Endothelial cell of umbilical vein (primary cell): Measurements from ENCODE around the gene MPDU1. TPM values are rescaled to one million over a fixed set of nuclear protein-coding genes. Genes with fewer than 3 reads are reported as not detected.

Source experiments
- BruUV-seq: library from RNA; stranded (reverse); fragments of 400-500 nt; replicated peaks from 2 replicates; lab custom pipeline; 2021; lab: Mats Ljungman, UMichigan
- CTCF ChIA-PET: fragments of 300-600, 350-600 bp; sonication (Branson Sonifier 250); formaldehyde crosslinking; loops from one replicate; lab custom pipeline; 2021; ENCODE audit warnings: antibody characterized with exemption, inconsistent platforms; lab: Charles Lee
- POLR2A ChIA-PET: fragments of 300-600, 350-600 bp; sonication (Branson Sonifier 250); formaldehyde crosslinking; loops from one replicate; lab custom pipeline; 2021; ENCODE audit warnings: antibody characterized with exemption, inconsistent platforms; lab: Charles Lee
- DNase-seq: peaks from one replicate; pipeline ENCODE4 v3.0.0-alpha.2; 2011; ENCODE audit warnings: low read depth, low spot score
- FAIRE-seq: peaks from 2 replicates; lab custom pipeline; 2011; peaks lifted over from hg19 to GRCh38; lab: Jason Lieb, UNC
- H2AFZ ChIP-seq: 2 replicates; pipeline ENCODE4 v1.6.0; 2012; ENCODE audit warnings: low read depth, low read length, control low read depth, inconsistent platforms
- H3K27ac ChIP-seq: 2 replicates; pipeline ENCODE4 v1.5.1; 2011; ENCODE audit warnings: low read depth, mild to moderate bottlenecking, control low read depth, low read length, moderate library complexity; ENCODE audit not compliant: insufficient read depth
- H3K27me3 ChIP-seq, 2 experiments: 2 replicates each; pipeline versions ENCODE4 v1.6.0 to v1.6.1; 2011; ENCODE audit warnings: low read length in 2 of 2, mixed read lengths in 1 of 2; ENCODE audit not compliant: control insufficient read depth in 2 of 2, insufficient read depth in 2 of 2
- H3K36me3 ChIP-seq, 2 experiments: 2 replicates in 1 of 2; 3 replicates in 1 of 2; pipeline ENCODE4 v1.5.1; 2011; ENCODE audit warnings: low read length in 2 of 2, mild to moderate bottlenecking in 1 of 2, moderate library complexity in 1 of 2; ENCODE audit not compliant: control insufficient read depth in 2 of 2, insufficient read depth in 2 of 2; ENCODE audit errors: extremely low read depth in 1 of 2
- H3K4me1 ChIP-seq: 3 replicates; pipeline ENCODE4 v1.5.1; 2011; ENCODE audit warnings: mild to moderate bottlenecking, low read length; ENCODE audit not compliant: control insufficient read depth, insufficient read depth; ENCODE audit errors: extremely low read depth
- H3K4me2 ChIP-seq: 2 replicates; pipeline ENCODE4 v1.6.1; 2011; ENCODE audit warnings: low read length, control low read depth, mixed read lengths; ENCODE audit not compliant: insufficient read depth
- H3K4me3 ChIP-seq, 3 experiments: fragments of 200-600 bp in 1 of 3; sonication (generic), shearing (Covaris generic) in 1 of 3; replicated peaks in 1 of 3; 2 replicates each; pipeline ENCODE4 v1.5.1; 2011 to 2016; ENCODE audit warnings: control low read depth in 3 of 3, low read length in 3 of 3, mild to moderate bottlenecking in 2 of 3, inconsistent platforms in 1 of 3, low read depth in 1 of 3, moderate library complexity in 1 of 3; ENCODE audit not compliant: insufficient read depth in 1 of 3
- H3K79me2 ChIP-seq: 2 replicates; pipeline ENCODE4 v1.6.0; 2012; ENCODE audit warnings: low read length, inconsistent platforms; ENCODE audit not compliant: control insufficient read depth, insufficient read depth
- H3K9ac ChIP-seq: replicated peaks from 2 replicates; pipeline ENCODE3; 2011; ENCODE audit warnings: low read length, control low read depth; ENCODE audit not compliant: insufficient read depth; ENCODE audit errors: extremely low read depth
- H3K9me1 ChIP-seq: replicated peaks from 3 replicates; pipeline ENCODE4 v1.6.0; 2011; ENCODE audit warnings: mild to moderate bottlenecking, low read length; ENCODE audit not compliant: control insufficient read depth, insufficient read depth; ENCODE audit errors: extremely low read depth
- H3K9me3 ChIP-seq: replicated peaks from 2 replicates; pipeline ENCODE4 v1.5.1; 2012; ENCODE audit warnings: low read length, inconsistent platforms; ENCODE audit not compliant: control insufficient read depth, insufficient read depth
- H4K20me1 ChIP-seq: replicated peaks from 2 replicates; pipeline ENCODE3; 2011; ENCODE audit warnings: mild to moderate bottlenecking, low read length; ENCODE audit not compliant: control insufficient read depth, insufficient read depth; ENCODE audit errors: extremely low read depth
- CTCF ChIP-seq, 2 donors: IDR thresholded peaks; 1 replicate in 1 of 2; 2 replicates in 1 of 2; pipeline ENCODE4 v1.5.1; 2011; ENCODE audit warnings: low read length in 2 of 2, mild to moderate bottlenecking in 2 of 2, moderate library complexity in 2 of 2, control low read depth in 1 of 2, inconsistent platforms in 1 of 2, low read depth in 1 of 2; ENCODE audit not compliant: insufficient read depth in 1 of 2; ENCODE audit errors: extremely low read depth in 1 of 2
- EZH2 ChIP-seq: IDR thresholded peaks from 2 replicates; pipeline ENCODE4 v1.6.1; 2012; ENCODE audit warnings: borderline replicate concordance, low read depth, mild to moderate bottlenecking, moderate library complexity, low read length, inconsistent platforms; ENCODE audit not compliant: severe bottlenecking
- FOS ChIP-seq: IDR thresholded peaks from 2 replicates; pipeline ENCODE4 v1.6.1; 2011; ENCODE audit warnings: mild to moderate bottlenecking, low read length, moderate library complexity, borderline replicate concordance; ENCODE audit not compliant: insufficient read depth
- GATA2 ChIP-seq: IDR thresholded peaks from 2 replicates; pipeline ENCODE4 v1.7.0; 2011; ENCODE audit warnings: low read depth, mild to moderate bottlenecking, moderate library complexity, mixed read lengths, low read length; ENCODE audit not compliant: insufficient read length, insufficient read depth
- JUN ChIP-seq: IDR thresholded peaks from 2 replicates; pipeline ENCODE4 v1.6.1; 2011; ENCODE audit warnings: borderline replicate concordance, low read depth; ENCODE audit not compliant: insufficient read length, insufficient read depth
- MAX ChIP-seq: IDR thresholded peaks from 2 replicates; pipeline ENCODE4 v1.6.1; 2011; ENCODE audit not compliant: insufficient read depth, insufficient read length
- MYC ChIP-seq: IDR thresholded peaks from one replicate; pipeline ENCODE4 v1.6.1; 2011; ENCODE audit warnings: mild to moderate bottlenecking, low read depth, low read length
- POLR2A ChIP-seq: IDR thresholded peaks from 2 replicates; pipeline ENCODE4 v1.6.1; 2012; ENCODE audit warnings: low read depth, mild to moderate bottlenecking, control low read depth, low read length
- POLR2AphosphoS5 ChIP-seq: IDR thresholded peaks from 2 replicates; pipeline ENCODE4 v1.6.1; 2012; ENCODE audit warnings: low read depth, mild to moderate bottlenecking, control low read depth, low read length, moderate library complexity; ENCODE audit not compliant: insufficient read depth
- dilution Hi-C: fragments of 300-500 bp; cut with MboI; formaldehyde crosslinking; loops from one replicate; pipeline ENCODE4 v1.15.0; 2019; ENCODE audit warnings: low sequenced_read_pairs; ENCODE audit not compliant: extremely low pct_ligation_motif_present
- intact Hi-C: fragments of 100-400 bp; cut with micrococcal nuclease; formaldehyde crosslinking; loops from one replicate; pipeline ENCODE4 v1.10.0; 2022
- polyA plus RNA-seq, 4 experiments: library from polyadenylated mRNA; depleted of rRNA in 3 of 4; stranded (reverse) in 3 of 4; unstranded in 1 of 4; fragments of >200 nt; gene quantifications; 2 replicates each; pipeline versions ENCODE4 v1.2.1 to v1.2.3, GENCODE V29; 2011 to 2012; ENCODE audit warnings: missing spikeins in 1 of 4
- total RNA-seq: library from RNA; stranded (reverse); gene quantifications from 2 replicates; pipeline ENCODE4 v1.2.3, GENCODE V29; 2021

MPDU1 gene
- total and polyA plus RNA-seq, 2 donors (not counting 3 experiments of a cell fraction or from before 2014, with no cell fraction given), result 78.0 to 368 TPM

DNA sequence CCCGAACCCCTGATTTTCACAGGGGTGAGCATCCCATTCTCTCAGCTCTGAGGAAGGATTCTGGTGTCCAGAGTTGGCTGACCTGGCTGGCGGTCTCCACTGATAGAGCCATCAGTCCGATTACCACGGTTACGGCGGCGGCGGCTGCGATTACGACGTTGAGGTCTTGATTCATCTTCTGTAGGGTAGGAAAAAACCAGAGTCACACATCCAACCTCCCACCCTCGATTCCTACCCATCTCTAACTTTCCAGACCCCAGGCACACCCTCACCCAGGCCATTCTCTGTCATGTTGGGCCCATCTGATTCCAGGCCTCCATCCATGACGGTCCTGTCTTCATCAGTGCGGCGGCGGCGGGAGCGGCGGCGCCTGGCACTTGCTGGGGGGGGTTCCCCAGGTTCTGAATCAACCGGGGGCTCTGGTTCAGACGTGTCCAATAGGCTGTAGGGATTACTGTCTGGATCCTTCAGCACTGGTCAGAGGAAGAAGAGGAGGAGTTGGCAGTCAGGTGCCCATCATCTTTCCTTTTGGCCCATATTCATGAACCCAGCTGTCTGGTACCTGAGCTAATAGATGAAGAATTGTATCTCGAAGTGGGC lies 8.9 kb downstream of the MPDU1 start:
- dilution Hi-C loops, result no loop called here
- DNase-seq (no peak), FAIRE-seq (no peak)
- Histone ChIP-seq H4K20me1 (no peaks in the 10 kb centered on the region), H3K9me1 (no peaks in the 10 kb centered on the region), H3K9me3 (no peaks in the 10 kb centered on the region), H3K27ac (no peak overlapping the region), H3K4me2 (no peak overlapping the region), H3K27me3 (no peaks in the 10 kb centered on the region), H3K79me2 (no peaks in the 10 kb centered on the region), H2AFZ (no peak overlapping the region), H3K4me1 (peaks cover 10% of the 10 kb centered on the region), H3K36me3 (peaks cover 20 to 53% of the 10 kb centered on the region in 2 experiments), H3K4me3 (no peak overlapping the region), H3K9ac (no peak overlapping the region)
- no peak for TF ChIP-seq GATA2
- TF ChIP-seq POLR2AphosphoS5, result no peak
- TF ChIP-seq POLR2A, result no peak
- no peak for TF ChIP-seq CTCF (IDR thresholded peaks at IDR 0.05; ENCODE audit: extremely low read depth in 1 of 2, insufficient read depth in 1 of 2, low read depth in 1 of 2, low read length in 2 of 2)
- TF ChIP-seq FOS, result no peak
- TF ChIP-seq MYC, result no peak
- TF ChIP-seq JUN, result no peak
- TF ChIP-seq EZH2, result no peak
- no peak for TF ChIP-seq MAX
- ChIA-PET CTCF (interaction anchor here (1.2 kb wide), 1 partner anchor 9 kb away, joined by 3 read pairs; no protein-coding TSS in a partner anchor), POLR2A (no interaction called here)
- intact Hi-C loops, result no loop called here
- no TSS peak for BruUV-seq
